GM23248 (cell line): ENCODE results near the gene HSFX1.
"Not testable (repeated sequence)": the region's sequence is repeated elsewhere in the genome, so short reads cannot be mapped to it uniquely, and the experiment has no call there.

Source experiments
- EZH2 ChIP-seq: fragments of 200-600 bp; sonication (generic); IDR thresholded peaks from 2 replicates; pipeline ENCODE4 v1.6.1; 2018; ENCODE audit warnings: antibody characterized with exemption, mild to moderate bottlenecking; ENCODE audit not compliant: insufficient read depth, poor library complexity, severe bottlenecking
- EZH2phosphoT487 ChIP-seq: fragments of 200-600 bp; sonication (generic); IDR thresholded peaks from 2 replicates; pipeline ENCODE4 v1.6.1; 2018; ENCODE audit warnings: antibody characterized with exemption, moderate library complexity, mild to moderate bottlenecking, low read depth; ENCODE audit not compliant: insufficient read depth

DNA sequence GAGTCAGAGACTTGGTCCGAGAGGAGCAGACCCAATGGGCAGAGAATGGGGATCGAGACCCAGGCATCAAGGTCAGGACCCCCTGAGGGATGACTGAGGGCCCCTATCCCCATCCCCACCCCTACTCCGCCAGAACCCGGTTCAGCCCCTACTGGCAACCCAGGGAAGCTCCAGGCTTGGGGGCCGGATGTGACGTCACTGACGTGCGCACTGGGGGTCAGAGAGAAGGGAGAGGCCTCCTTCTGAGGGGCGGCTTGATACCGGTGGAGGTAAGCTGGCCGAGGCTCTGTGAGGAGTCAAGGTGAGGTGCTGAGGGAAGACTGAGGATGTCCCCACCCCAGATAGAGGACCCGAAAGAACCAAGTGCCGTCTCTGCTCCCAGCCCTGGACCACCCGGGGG is 7.9 kb downstream of the HSFX1 start, which contains the start of gene MAGEA9:
- not testable (repeated sequence) for TF ChIP-seq EZH2phosphoT487, EZH2
